ENCODE results near the gene NDST1. TPM values are rescaled to one million over a fixed set of nuclear protein-coding genes. Genes with fewer than 3 reads are reported as not detected.

NDST1 gene
- total RNA-seq, 1 donor from 2014 or later = 321 TPM

DNA sequence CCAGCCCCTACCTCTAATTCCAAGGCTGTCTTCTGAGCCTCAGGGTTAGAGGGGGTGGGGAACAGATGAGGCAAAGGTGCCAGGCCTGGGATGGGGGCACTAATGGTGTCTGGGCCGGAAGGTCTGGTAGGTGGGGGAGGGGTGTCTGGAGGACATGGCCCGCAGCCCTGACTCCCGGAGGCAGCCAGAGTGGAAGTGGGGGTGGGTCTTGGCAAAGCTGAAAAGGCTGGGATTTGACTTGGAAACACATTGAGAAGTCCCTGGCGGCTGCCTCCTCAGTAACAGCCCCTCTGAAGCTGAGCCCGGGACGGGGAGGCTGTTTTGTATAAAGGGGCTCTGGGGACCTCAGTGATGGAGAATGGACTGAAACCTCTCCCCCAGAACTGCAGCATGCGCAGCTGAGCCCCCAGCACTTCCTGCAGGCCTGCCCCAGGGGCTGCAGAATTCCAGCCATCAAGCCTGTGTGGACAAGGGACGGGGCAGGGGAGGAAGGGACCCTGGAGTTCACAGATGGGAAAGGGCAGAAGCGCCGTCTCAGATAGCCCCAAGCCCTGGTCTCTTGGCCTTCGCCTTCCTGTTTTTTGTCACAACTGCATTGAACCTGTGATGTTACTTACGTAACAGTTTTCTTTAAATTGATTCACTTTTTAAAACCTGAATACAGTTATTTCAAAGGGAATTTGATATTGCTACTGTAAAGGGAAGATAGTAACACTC lies 83.2 kb downstream of the NDST1 start:
- Histone ChIP-seq H3K36me3 (ENCODE audit: insufficient read depth, low read length) (no peaks in the 10 kb centered on the region), H3K4me2 (ENCODE audit: low read length) (peak overlapping the region; percentile 8), H3K4me1 (ENCODE audit: insufficient read depth, low read length) (peaks cover 40% of the 10 kb centered on the region), H3K79me2 (ENCODE audit: insufficient read depth, low read length) (no peaks in the 10 kb centered on the region), H3K4me3 (ENCODE audit: insufficient read depth, low read depth, low read length) (no peak overlapping the region), H3K27me3 (ENCODE audit: insufficient read depth, low read length) (no peaks in the 10 kb centered on the region), H4K20me1 (ENCODE audit: insufficient read depth, low read length) (no peaks in the 10 kb centered on the region), H2AFZ (ENCODE audit: low read depth, low read length) (peak overlapping the region; percentile 14), H3K9ac (ENCODE audit: low read length) (peak overlapping the region; percentile 28), H3K9me3 (ENCODE audit: insufficient read depth, low read depth, low read length) (no peaks in the 10 kb centered on the region), H3K27ac (ENCODE audit: low read depth, low read length) (no peak overlapping the region)
- TF ChIP-seq, protein P1, sequence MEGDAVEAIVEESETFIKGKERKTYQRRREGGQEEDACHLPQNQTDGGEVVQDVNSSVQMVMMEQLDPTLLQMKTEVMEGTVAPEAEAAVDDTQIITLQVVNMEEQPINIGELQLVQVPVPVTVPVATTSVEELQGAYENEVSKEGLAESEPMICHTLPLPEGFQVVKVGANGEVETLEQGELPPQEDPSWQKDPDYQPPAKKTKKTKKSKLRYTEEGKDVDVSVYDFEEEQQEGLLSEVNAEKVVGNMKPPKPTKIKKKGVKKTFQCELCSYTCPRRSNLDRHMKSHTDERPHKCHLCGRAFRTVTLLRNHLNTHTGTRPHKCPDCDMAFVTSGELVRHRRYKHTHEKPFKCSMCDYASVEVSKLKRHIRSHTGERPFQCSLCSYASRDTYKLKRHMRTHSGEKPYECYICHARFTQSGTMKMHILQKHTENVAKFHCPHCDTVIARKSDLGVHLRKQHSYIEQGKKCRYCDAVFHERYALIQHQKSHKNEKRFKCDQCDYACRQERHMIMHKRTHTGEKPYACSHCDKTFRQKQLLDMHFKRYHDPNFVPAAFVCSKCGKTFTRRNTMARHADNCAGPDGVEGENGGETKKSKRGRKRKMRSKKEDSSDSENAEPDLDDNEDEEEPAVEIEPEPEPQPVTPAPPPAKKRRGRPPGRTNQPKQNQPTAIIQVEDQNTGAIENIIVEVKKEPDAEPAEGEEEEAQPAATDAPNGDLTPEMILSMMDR (IDR thresholded peaks at IDR 0.05; ENCODE audit: insufficient read depth, low read depth, low read length) = no peak
- no peak for TF ChIP-seq EZH2 (IDR thresholded peaks at IDR 0.05; ENCODE audit: insufficient read depth, low read length)
- DNase-seq (ENCODE audit: low read depth) (peak; percentile 32), FAIRE-seq (no peak)
- no peaks in the 10 kb centered on the region for H3K9me3 Mint-ChIP-seq (ENCODE audit: unreplicated experiment)
- H3K4me3 Mint-ChIP-seq (ENCODE audit: unreplicated experiment) = no peak overlapping the region
- peaks cover 24% of the 10 kb centered on the region for H3K4me1 Mint-ChIP-seq (ENCODE audit: low read depth, unreplicated experiment)
- no peaks in the 10 kb centered on the region for H3K36me3 Mint-ChIP-seq (ENCODE audit: low read depth, unreplicated experiment)
- no peak overlapping the region for H3K27ac Mint-ChIP-seq (ENCODE audit: unreplicated experiment)
- peaks cover 7% of the 10 kb centered on the region for H3K27me3 Mint-ChIP-seq (ENCODE audit: low read depth, unreplicated experiment)

DNA sequence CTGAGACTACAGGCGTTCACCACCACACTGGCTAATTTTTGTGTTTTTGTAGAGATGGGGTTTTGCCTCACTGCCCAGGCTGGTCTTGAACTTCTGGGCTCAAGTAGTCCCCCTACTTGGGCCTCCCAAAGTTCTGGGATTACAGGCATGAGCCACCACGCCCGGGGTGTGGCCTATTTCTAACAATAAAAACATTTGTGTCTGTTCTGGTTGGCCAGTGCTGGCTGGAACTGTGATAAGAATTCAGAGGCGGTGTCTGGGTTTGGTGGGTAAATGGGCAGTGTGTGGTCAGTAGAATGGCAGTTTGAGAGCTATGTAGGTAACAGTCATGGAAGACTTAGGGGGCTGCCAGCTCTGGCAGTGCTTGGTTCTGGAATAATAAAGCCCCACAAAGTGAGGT lies 85.7 kb downstream of the NDST1 start:
- H2AFZ ChIP-seq (ENCODE audit: low read depth, low read length) = no peak overlapping the region
- DNase-seq (ENCODE audit: low read depth) (peak; percentile 20), FAIRE-seq (no peak)
- no peak overlapping the region for H3K27ac Mint-ChIP-seq (ENCODE audit: unreplicated experiment)
- no peak overlapping the region for H3K27ac ChIP-seq (ENCODE audit: low read depth, low read length)
- H3K4me3 Mint-ChIP-seq (ENCODE audit: unreplicated experiment) = no peak overlapping the region
- no peaks in the 10 kb centered on the region for H3K27me3 ChIP-seq (ENCODE audit: insufficient read depth, low read length)
- no peak for TF ChIP-seq EZH2 (IDR thresholded peaks at IDR 0.05; ENCODE audit: insufficient read depth, low read length)
- TF ChIP-seq, protein P1 (IDR thresholded peaks at IDR 0.05; ENCODE audit: insufficient read depth, low read depth, low read length) = no peak
- H3K36me3 ChIP-seq (ENCODE audit: insufficient read depth, low read length) = no peaks in the 10 kb centered on the region
- H3K4me1 ChIP-seq (ENCODE audit: insufficient read depth, low read length) = peaks cover 36% of the 10 kb centered on the region
- no peak overlapping the region for H3K4me3 ChIP-seq (ENCODE audit: insufficient read depth, low read depth, low read length)
- no peaks in the 10 kb centered on the region for H3K79me2 ChIP-seq (ENCODE audit: insufficient read depth, low read length)
- H3K4me1 Mint-ChIP-seq (ENCODE audit: low read depth, unreplicated experiment) = peaks cover 30% of the 10 kb centered on the region
- no peak overlapping the region for H3K9ac ChIP-seq (ENCODE audit: low read length)
- H3K36me3 Mint-ChIP-seq (ENCODE audit: low read depth, unreplicated experiment) = no peaks in the 10 kb centered on the region
- H4K20me1 ChIP-seq (ENCODE audit: insufficient read depth, low read length) = no peaks in the 10 kb centered on the region
- peaks cover 9% of the 10 kb centered on the region for H3K27me3 Mint-ChIP-seq (ENCODE audit: low read depth, unreplicated experiment)
- no peaks in the 10 kb centered on the region for H3K9me3 ChIP-seq (ENCODE audit: insufficient read depth, low read depth, low read length)
- H3K9me3 Mint-ChIP-seq (ENCODE audit: unreplicated experiment) = no peaks in the 10 kb centered on the region
- no peak overlapping the region for H3K4me2 ChIP-seq (ENCODE audit: low read length)

DNA sequence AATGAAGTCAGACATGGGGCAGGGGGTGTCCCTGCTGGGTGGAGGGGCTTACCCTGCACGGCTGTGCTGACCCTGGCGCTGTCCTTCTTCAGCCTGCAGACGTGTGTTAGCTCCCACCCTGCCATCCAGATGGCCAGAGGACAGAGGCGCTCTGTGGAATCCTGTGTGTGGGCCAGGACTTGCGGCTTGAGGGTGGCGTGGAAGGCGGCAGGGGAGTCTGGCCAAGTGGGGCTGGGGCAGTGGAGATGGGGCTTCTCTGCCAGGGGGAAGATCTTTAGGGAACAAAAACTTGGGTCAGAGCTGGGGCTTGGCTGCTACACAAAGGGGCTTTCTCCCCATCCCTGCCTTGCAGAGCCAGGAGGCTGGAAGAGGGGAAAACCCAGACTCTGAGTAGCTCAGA lies 86.1 kb downstream of the NDST1 start:
- Histone ChIP-seq H3K27me3 (ENCODE audit: insufficient read depth, low read length) (no peaks in the 10 kb centered on the region), H3K79me2 (ENCODE audit: insufficient read depth, low read length) (no peaks in the 10 kb centered on the region), H3K4me1 (ENCODE audit: insufficient read depth, low read length) (peaks cover 36% of the 10 kb centered on the region), H3K4me3 (ENCODE audit: insufficient read depth, low read depth, low read length) (no peak overlapping the region), H3K9ac (ENCODE audit: low read length) (no peak overlapping the region), H3K36me3 (ENCODE audit: insufficient read depth, low read length) (no peaks in the 10 kb centered on the region), H2AFZ (ENCODE audit: low read depth, low read length) (no peak overlapping the region), H3K4me2 (ENCODE audit: low read length) (no peak overlapping the region), H4K20me1 (ENCODE audit: insufficient read depth, low read length) (no peaks in the 10 kb centered on the region), H3K27ac (ENCODE audit: low read depth, low read length) (no peak overlapping the region), H3K9me3 (ENCODE audit: insufficient read depth, low read depth, low read length) (no peaks in the 10 kb centered on the region)
- FAIRE-seq (no peak), DNase-seq (ENCODE audit: low read depth) (peak; percentile 44)
- no peaks in the 10 kb centered on the region for H3K36me3 Mint-ChIP-seq (ENCODE audit: low read depth, unreplicated experiment)
- H3K4me3 Mint-ChIP-seq (ENCODE audit: unreplicated experiment) = no peak overlapping the region
- TF ChIP-seq, protein P1 (IDR thresholded peaks at IDR 0.05; ENCODE audit: insufficient read depth, low read depth, low read length) = no peak
- TF ChIP-seq EZH2 (IDR thresholded peaks at IDR 0.05; ENCODE audit: insufficient read depth, low read length) = no peak
- peaks cover 30% of the 10 kb centered on the region for H3K4me1 Mint-ChIP-seq (ENCODE audit: low read depth, unreplicated experiment)
- no peak overlapping the region for H3K27ac Mint-ChIP-seq (ENCODE audit: unreplicated experiment)
- H3K27me3 Mint-ChIP-seq (ENCODE audit: low read depth, unreplicated experiment) = peaks cover 9% of the 10 kb centered on the region
- H3K9me3 Mint-ChIP-seq (ENCODE audit: unreplicated experiment) = no peaks in the 10 kb centered on the region

Measured in astrocyte (in vitro differentiated cells and primary cell).